ELF-1 (cell line): ENCODE data around the gene NEK9.

Experiments
- DNase-seq: peaks from one replicate; pipeline ENCODE4 v3.0.0-alpha.2; 2016; ENCODE audit warnings: low read depth, low spot score

The NEK9 gene

GRCh38 chr14:75040507-75040906, 86.3 kb downstream of the NEK9 start:
- no peak for DNase-seq

GRCh38 chr14:75032939-75033338, 93.9 kb downstream of the NEK9 start:
- DNase-seq = no peak

GRCh38 chr14:75030147-75030546, 96.7 kb downstream of the NEK9 start:
- no peak for DNase-seq
